ENCODE results near the gene TIMM8A. TPM values are rescaled to one million over a fixed set of nuclear protein-coding genes. Genes with fewer than 3 reads are reported as not detected.

TIMM8A gene
- total RNA-seq, 1 donor from 2014 or later, result 16.7 TPM

- FAIRE-seq, result no peak
Measured at GRCh38 chrX:101386542-101386885, 38.0 kb upstream of the TIMM8A start.

GRCh38 chrX:101385795-101386541 is 37.4 kb upstream of the TIMM8A start, which contains the start of gene BTK:
BTK (minus strand) TSS chrX:101386191; CDS start chrX:101375284, 10,907 bp downstream.
- Histone ChIP-seq H3K9ac (ENCODE audit: low read length) (no peak within 1 kb of the TSS), H3K27ac (ENCODE audit: low read depth, low read length) (no peak within 1 kb of the TSS), H3K79me2 (ENCODE audit: insufficient read depth, low read length) (peaks cover 1% of the 10 kb centered on the region), H4K20me1 (ENCODE audit: insufficient read depth, low read length) (no peaks in the 10 kb centered on the region), H3K4me3 (ENCODE audit: insufficient read depth, low read depth, low read length) (no peak within 1 kb of the TSS), H3K36me3 (ENCODE audit: insufficient read depth, low read length) (no peaks in the 10 kb centered on the region), H3K9me3 (ENCODE audit: insufficient read depth, low read depth, low read length) (no peaks in the 10 kb centered on the region), H3K4me1 (ENCODE audit: insufficient read depth, low read length) (no peaks in the 10 kb centered on the region), H3K4me2 (ENCODE audit: low read length) (no peak within 1 kb of the TSS), H3K27me3 (ENCODE audit: insufficient read depth, low read length) (no peaks in the 10 kb centered on the region), H2AFZ (ENCODE audit: low read depth, low read length) (no peak within 1 kb of the TSS)
- no peak within 1 kb of the TSS for H3K4me3 Mint-ChIP-seq (ENCODE audit: unreplicated experiment)
- no peak for DNase-seq (ENCODE audit: low read depth)
- no peaks in the 10 kb centered on the region for H3K36me3 Mint-ChIP-seq (ENCODE audit: low read depth, unreplicated experiment)
- no peak within 1 kb of the TSS for H3K27ac Mint-ChIP-seq (ENCODE audit: unreplicated experiment)
- TF ChIP-seq EZH2 (IDR thresholded peaks at IDR 0.05; ENCODE audit: insufficient read depth, low read length) (no peak), CTCF (IDR thresholded peaks at IDR 0.05; ENCODE audit: insufficient read depth, low read depth, low read length) (no peak)
- FAIRE-seq, result no peak
- peaks cover 2% of the 10 kb centered on the region for H3K27me3 Mint-ChIP-seq (ENCODE audit: low read depth, unreplicated experiment)
- H3K9me3 Mint-ChIP-seq (ENCODE audit: unreplicated experiment), result no peaks in the 10 kb centered on the region
- no peaks in the 10 kb centered on the region for H3K4me1 Mint-ChIP-seq (ENCODE audit: low read depth, unreplicated experiment)

More at GRCh38 chrX:101386542-101386885, 38.0 kb upstream of the TIMM8A start:
- Histone ChIP-seq H3K9me3 (ENCODE audit: insufficient read depth, low read depth, low read length) (no peaks in the 10 kb centered on the region), H4K20me1 (ENCODE audit: insufficient read depth, low read length) (no peaks in the 10 kb centered on the region), H3K9ac (ENCODE audit: low read length) (no peak overlapping the region), H3K27me3 (ENCODE audit: insufficient read depth, low read length) (no peaks in the 10 kb centered on the region), H3K36me3 (ENCODE audit: insufficient read depth, low read length) (peaks cover under 1% of the 10 kb centered on the region), H3K27ac (ENCODE audit: low read depth, low read length) (no peak overlapping the region), H3K4me1 (ENCODE audit: insufficient read depth, low read length) (no peaks in the 10 kb centered on the region), H3K4me2 (ENCODE audit: low read length) (no peak overlapping the region), H3K4me3 (ENCODE audit: insufficient read depth, low read depth, low read length) (no peak overlapping the region), H3K79me2 (ENCODE audit: insufficient read depth, low read length) (peaks cover 7% of the 10 kb centered on the region), H2AFZ (ENCODE audit: low read depth, low read length) (no peak overlapping the region)
- no peaks in the 10 kb centered on the region for H3K9me3 Mint-ChIP-seq (ENCODE audit: unreplicated experiment)
- H3K4me3 Mint-ChIP-seq (ENCODE audit: unreplicated experiment), result no peak overlapping the region
- H3K27ac Mint-ChIP-seq (ENCODE audit: unreplicated experiment), result no peak overlapping the region
- no peak for TF ChIP-seq CTCF (IDR thresholded peaks at IDR 0.05; ENCODE audit: insufficient read depth, low read depth, low read length)
- TF ChIP-seq EZH2 (IDR thresholded peaks at IDR 0.05; ENCODE audit: insufficient read depth, low read length), result no peak
- no peaks in the 10 kb centered on the region for H3K36me3 Mint-ChIP-seq (ENCODE audit: low read depth, unreplicated experiment)
- no peaks in the 10 kb centered on the region for H3K4me1 Mint-ChIP-seq (ENCODE audit: low read depth, unreplicated experiment)
- no peak for DNase-seq (ENCODE audit: low read depth)
- peaks cover 2% of the 10 kb centered on the region for H3K27me3 Mint-ChIP-seq (ENCODE audit: low read depth, unreplicated experiment)

DNA sequence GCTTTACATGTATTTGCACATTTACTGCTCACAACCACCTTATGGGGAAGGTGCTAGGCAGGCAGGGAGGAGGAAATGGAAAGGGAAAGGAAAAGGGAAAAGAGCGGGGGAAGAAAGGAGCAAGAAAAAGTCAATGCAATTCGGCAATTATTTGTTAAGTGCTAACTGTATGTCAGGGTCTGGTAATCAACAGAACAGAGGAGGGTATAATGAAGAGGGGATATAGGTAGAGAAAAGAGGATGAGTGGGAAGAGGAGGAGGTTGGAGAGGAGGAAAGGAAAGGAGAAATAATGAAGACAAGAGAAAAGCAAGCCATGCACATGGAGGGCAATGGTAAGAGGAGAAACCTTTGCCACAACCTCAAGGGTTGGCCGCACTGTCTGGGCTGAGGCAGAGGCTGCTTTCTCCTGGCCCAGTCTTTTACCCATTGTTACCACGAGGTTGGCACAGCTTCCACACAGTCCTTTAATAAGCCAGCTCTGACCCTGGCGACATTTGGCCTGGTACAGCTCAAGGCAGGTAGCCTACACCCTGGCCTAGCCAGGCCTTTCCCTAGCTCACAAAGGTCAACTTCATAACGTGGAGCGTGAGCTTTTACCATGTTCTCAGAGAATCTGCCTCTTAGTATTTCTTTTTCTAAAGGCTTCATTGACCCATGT is 36.6 kb upstream of the TIMM8A start:
- Histone ChIP-seq H3K4me2 (ENCODE audit: low read length) (no peak overlapping the region), H4K20me1 (ENCODE audit: insufficient read depth, low read length) (no peaks in the 10 kb centered on the region), H2AFZ (ENCODE audit: low read depth, low read length) (no peak overlapping the region), H3K4me1 (ENCODE audit: insufficient read depth, low read length) (no peaks in the 10 kb centered on the region), H3K4me3 (ENCODE audit: insufficient read depth, low read depth, low read length) (no peak overlapping the region), H3K9me3 (ENCODE audit: insufficient read depth, low read depth, low read length) (no peaks in the 10 kb centered on the region), H3K79me2 (ENCODE audit: insufficient read depth, low read length) (no peaks in the 10 kb centered on the region), H3K9ac (ENCODE audit: low read length) (no peak overlapping the region), H3K27me3 (ENCODE audit: insufficient read depth, low read length) (no peaks in the 10 kb centered on the region), H3K36me3 (ENCODE audit: insufficient read depth, low read length) (no peaks in the 10 kb centered on the region), H3K27ac (ENCODE audit: low read depth, low read length) (no peak overlapping the region)
- Mint-ChIP-seq H3K4me3 (ENCODE audit: unreplicated experiment) (no peak overlapping the region), H3K4me1 (ENCODE audit: low read depth, unreplicated experiment) (no peaks in the 10 kb centered on the region), H3K27me3 (ENCODE audit: low read depth, unreplicated experiment) (peaks cover 2% of the 10 kb centered on the region), H3K9me3 (ENCODE audit: unreplicated experiment) (no peaks in the 10 kb centered on the region), H3K27ac (ENCODE audit: unreplicated experiment) (no peak overlapping the region), H3K36me3 (ENCODE audit: low read depth, unreplicated experiment) (no peaks in the 10 kb centered on the region)
- FAIRE-seq (no peak), DNase-seq (ENCODE audit: low read depth) (no peak)
- TF ChIP-seq CTCF (IDR thresholded peaks at IDR 0.05; ENCODE audit: insufficient read depth, low read depth, low read length), result no peak
- TF ChIP-seq EZH2 (IDR thresholded peaks at IDR 0.05; ENCODE audit: insufficient read depth, low read length), result no peak
